Activated CD4-positive, alpha-beta T cell treated with anti-CD3 and anti-CD28 coated beads, Interleukin-2, amount 50 U/mL, for 16 hours (primary cell): ENCODE results near the gene ACTN4.

Experiments used
- DNase-seq: peaks from one replicate; pipeline ENCODE4 v3.0.0-alpha.2; 2020

Gene ACTN4

DNA sequence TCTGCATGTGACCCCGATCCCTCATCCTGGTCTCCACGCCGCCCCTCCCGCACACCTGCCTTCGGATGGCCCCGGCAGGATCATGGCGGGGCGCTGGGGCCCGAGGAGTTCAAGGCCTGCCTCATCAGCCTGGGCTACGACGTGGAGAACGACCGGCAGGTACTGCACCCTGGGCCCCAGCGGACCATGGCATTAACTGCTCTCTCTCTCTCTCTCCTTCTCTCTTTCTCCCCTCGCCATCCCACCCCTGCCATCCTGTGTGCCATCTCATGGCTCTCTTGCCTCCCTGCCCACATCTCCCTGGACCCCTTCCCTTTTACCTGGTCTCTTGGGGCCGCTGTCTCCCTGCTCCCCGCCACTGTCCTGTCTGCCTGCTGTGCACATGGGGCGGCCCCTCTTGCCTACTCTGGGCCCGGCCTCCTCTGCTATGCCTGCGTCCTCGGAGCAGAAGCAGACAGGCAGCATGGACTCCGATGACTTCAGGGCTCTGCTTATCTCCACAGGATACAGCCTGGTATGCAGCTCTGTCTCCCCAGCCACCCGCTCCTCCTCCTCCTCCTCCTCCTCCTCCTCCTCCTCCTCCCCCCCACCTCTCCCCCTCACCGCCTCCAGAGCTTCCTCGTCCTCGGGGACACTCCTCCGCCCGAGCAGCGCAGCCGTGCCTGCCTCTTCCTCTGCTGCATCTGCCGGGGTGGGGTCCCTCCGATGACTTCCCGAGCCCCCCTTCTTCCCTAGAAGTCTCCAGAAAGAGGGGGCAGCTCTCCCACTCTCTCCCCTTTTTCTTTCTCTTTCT lies 80.6 kb downstream of the ACTN4 start:
- no peak for DNase-seq

- DNase-seq, result no peak
Measured at GRCh38 chr19:38728752-38729541, 81.5 kb downstream of the ACTN4 start.

- DNase-seq, result peak; percentile 73
Measured at GRCh38 chr19:38729653-38730469, 82.4 kb downstream of the ACTN4 start.

DNA sequence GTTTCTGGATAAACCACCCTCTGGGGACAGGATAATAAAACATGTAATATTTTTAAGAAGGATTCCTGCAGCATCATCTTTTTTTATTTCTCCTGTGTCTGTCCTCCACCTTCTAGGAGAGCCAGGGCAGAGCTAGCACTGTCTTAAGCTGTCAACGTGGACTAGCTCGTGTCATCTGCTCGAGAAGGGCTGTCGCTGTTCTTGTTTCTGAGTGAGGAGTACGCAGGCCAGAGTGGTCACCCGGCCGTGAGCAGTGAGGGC lies 83.0 kb downstream of the ACTN4 start:
- no peak for DNase-seq

GRCh38 chr19:38730731-38731589 lies 83.5 kb downstream of the ACTN4 start:
- no peak for DNase-seq

- DNase-seq, result no peak
Measured at GRCh38 chr19:38731654-38732301, 84.3 kb downstream of the ACTN4 start.

- no peak for DNase-seq
Measured at GRCh38 chr19:38733241-38733492, 85.7 kb downstream of the ACTN4 start.

- DNase-seq, result peak; percentile 25
Measured at GRCh38 chr19:38733493-38734175, 86.2 kb downstream of the ACTN4 start.

DNA sequence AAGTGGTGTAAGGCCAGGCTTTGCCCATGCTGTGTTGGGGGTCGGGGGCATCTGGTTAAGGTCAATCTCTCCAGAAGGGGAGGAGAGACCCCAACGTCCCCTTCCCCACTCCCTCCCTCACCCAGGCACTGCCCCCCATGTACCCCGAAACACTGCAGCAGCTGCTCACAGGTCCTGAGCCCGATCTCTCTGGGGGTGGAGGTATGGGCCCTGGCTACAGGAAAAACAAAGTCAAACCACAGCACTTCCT lies 86.7 kb downstream of the ACTN4 start:
- DNase-seq, result peak; percentile 58

DNA sequence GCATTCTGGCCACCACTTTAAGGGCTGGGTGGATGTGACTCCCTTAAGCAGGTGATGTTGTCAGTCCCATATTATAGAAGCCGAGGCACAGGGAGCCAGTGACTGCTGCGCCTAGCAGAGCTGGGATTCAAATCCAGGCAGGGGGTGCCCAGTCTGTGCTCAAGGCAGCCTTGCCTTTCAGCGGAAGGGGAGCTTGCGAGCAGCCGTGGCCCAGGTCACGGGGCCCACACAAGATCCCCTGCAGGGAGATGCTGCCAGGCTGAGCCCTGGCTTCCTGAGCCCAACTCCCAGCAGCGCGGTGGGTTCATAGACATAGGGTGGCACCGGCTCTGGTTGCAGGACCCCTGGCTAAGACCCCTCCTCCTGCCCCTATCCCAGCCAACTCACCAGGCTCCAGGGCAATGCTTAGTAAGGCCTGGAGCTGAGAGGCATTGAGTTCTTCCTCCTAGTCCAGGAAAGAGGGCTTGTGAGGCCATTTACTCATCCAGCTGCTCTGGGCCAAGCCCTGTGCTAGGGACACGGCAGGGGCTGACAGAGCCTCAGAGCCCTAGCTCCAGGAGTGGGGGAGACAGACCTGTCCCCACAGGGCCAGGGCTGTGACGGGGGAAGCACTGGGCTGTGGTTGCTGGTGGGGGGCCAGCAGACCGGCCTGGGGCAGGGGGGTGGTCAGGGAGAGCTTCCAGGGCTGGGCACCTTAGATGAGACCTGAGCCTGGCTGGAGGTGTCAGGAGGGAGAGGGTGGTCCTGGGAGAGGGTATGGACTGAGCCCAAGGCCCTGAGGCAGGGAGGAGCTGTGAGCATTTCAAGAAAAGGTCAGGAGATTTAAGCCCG lies 87.2 kb downstream of the ACTN4 start:
- DNase-seq, result no peak

DNA sequence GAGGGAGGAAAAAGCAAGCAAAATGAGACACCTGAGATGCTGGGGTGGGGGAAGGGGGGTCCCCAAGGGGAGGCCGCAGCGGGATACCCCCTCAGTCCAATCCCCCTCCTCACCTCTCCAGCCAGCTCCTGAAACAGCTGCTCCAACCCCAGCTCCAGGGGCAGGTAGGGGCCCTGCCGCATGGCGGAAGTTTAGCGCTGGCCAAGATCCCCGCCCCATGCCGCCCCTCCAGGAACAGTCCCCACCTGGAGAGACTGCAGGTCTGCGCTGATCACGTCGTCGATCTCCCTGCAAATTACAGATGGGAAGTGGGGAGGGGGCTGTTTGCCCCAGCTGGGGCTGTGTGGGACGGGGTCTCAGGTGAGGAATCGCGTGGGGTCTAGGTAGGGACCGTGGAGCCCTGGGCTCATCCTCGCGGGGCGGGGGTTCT lies 87.8 kb downstream of the ACTN4 start:
- DNase-seq, result no peak

GRCh38 chr19:38736036-38736412 lies 88.6 kb downstream of the ACTN4 start:
- peak; percentile 29 for DNase-seq

GRCh38 chr19:38736413-38737280 lies 89.2 kb downstream of the ACTN4 start:
- DNase-seq, result peak; percentile 30

GRCh38 chr19:38737281-38737865 lies 89.9 kb downstream of the ACTN4 start:
- no peak for DNase-seq

GRCh38 chr19:38737921-38738737 lies 90.7 kb downstream of the ACTN4 start:
- no peak for DNase-seq

DNA sequence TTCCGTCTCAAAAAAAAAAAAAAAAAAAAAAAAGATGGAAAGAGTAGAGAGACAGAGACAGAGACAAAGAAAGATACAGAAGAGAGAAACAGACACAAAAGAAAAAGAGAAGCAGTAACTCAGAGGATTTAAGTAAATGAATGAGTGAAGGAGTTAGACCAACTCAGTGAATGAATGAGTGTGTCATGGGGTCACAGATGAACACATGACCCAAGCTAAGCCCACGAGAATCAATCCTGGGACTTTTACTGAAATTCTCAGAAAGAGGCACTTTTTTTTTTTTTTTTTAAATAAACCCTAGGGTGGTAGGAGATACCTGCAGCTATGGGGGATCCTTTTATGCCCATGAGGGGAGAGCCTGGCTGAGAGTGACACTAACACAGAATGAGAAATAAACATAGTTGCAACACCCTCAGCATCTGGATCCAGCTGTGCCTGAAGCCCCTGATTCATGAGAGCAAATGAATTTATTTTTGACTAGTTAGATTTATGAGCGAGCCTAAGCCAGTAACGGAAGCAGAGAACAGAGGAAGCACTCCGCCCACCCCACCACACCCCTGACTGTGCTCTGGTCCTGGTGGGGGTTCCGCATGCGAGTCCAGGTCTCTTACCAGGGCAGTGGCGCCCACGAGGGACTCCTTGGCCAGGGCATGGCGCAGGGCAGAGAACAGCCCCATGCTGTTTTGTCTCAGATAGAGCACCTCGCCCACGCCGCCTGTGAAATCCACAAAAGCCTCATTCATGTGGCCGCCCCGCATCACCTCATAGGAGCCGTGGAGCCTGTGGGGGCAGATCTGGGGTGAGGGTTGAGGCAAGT lies 92.2 kb downstream of the ACTN4 start:
- DNase-seq, result no peak

DNA sequence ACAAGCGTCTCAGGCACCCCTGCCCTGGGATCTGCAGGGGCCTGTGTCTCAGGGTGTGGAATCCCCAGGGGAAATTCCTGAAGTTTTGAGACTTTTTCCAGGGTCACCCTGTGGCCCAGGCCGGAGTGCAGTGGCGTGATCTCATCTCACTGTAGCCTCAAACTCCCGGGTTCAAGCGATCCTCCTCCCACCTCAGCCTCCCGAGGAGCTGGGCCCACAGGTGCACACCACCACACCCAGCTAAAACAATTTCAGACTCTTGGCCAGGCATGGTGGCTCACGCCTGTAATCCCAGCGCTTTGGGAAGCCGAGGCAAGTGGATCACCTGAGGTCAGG lies 92.8 kb downstream of the ACTN4 start:
- DNase-seq, result no peak

- DNase-seq, result no peak
Measured at GRCh38 chr19:38740932-38741331, 93.5 kb downstream of the ACTN4 start.
